Activated CD8-positive, alpha-beta memory T cell treated with anti-CD3 and anti-CD28 coated beads for 36 hours (primary cell): ENCODE measurements around the gene NINJ2. TPM values are rescaled to one million over a fixed set of nuclear protein-coding genes. Genes with fewer than 3 reads are reported as not detected.

ENCODE experiments used
- CTCF ChIA-PET: fragments of 350-600 bp; sonication (Branson Sonifier 250); formaldehyde crosslinking; loops from one replicate; lab custom pipeline; 2021; ENCODE audit warnings: antibody characterized with exemption; lab: Charles Lee
- POLR2A ChIA-PET: fragments of 350-600 bp; sonication (Branson Sonifier 250); formaldehyde crosslinking; loops from one replicate; lab custom pipeline; 2021; ENCODE audit warnings: antibody characterized with exemption; lab: Charles Lee
- total RNA-seq, 2 experiments: library from RNA; stranded (reverse); gene quantifications; one replicate each; pipeline ENCODE4 v1.2.3, GENCODE V29; 2021

Gene NINJ2
- total RNA-seq, 2 experiments from 2014 or later, result 2.1 to 2.3 TPM

GRCh38 chr12:583251-583869 is 79.9 kb downstream of the NINJ2 start:
- POLR2A ChIA-PET, result no interaction called here

GRCh38 chr12:581746-582145 is 81.5 kb downstream of the NINJ2 start:
- CTCF ChIA-PET, result interaction anchor here (0.6 to 1.5 kb wide), 2 partner anchors 35 to 232 kb away, joined by 3 read pairs; no protein-coding TSS in a partner anchor
- POLR2A ChIA-PET, result no interaction called here

More at GRCh38 chr12:583251-583869, 79.9 kb downstream of the NINJ2 start:
- CTCF ChIA-PET, result no interaction called here

GRCh38 chr12:581321-581720 is 81.9 kb downstream of the NINJ2 start:
- ChIA-PET CTCF (interaction anchor here (0.6 to 1.5 kb wide), 2 partner anchors 34 to 233 kb away, joined by 3 read pairs; no protein-coding TSS in a partner anchor), POLR2A (no interaction called here)

DNA sequence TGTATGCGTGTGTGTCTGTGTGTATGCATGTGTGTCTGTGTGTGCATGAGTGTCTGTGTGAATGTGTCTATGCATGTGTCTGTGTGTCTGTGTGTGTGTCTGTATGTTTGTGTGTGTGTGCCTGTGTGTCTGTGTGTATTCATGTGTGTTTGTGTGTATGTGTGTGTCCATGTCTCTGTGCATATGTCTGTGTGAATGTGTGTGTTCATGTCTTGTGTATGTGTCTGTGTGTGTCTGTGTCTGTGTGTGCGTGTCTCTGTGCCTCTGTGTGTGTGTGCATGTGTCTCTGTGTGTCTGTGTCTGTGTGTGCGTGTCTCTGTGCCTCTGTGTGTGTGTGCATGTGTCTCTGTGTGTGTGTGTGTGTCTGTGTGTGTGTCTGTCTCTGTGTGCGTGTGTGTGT is 82.4 kb downstream of the NINJ2 start:
- ChIA-PET CTCF (interaction anchor here (1.5 kb wide), 1 partner anchor 34 kb away, joined by 3 read pairs; no protein-coding TSS in a partner anchor), POLR2A (no interaction called here)

- POLR2A ChIA-PET, result interaction anchor here (1.2 kb wide), 1 partner anchor 235 kb away, joined by 3 read pairs; no protein-coding TSS in a partner anchor
- CTCF ChIA-PET, result interaction anchor here (0.8 to 1.0 kb wide), 2 partner anchors 127 to 172 kb away, joined by 3 read pairs; no protein-coding TSS in a partner anchor
These were observed 83.7 kb downstream of the NINJ2 start for GRCh38 chr12:579420-580110.

- ChIA-PET POLR2A (interaction anchor here (1.2 kb wide), 1 partner anchor 236 kb away, joined by 3 read pairs; no protein-coding TSS in a partner anchor), CTCF (interaction anchor here (1.0 to 1.1 kb wide), 2 partner anchors 9 to 172 kb away, joined by 3 read pairs; no protein-coding TSS in a partner anchor)
These were observed 84.4 kb downstream of the NINJ2 start for GRCh38 chr12:578748-579419.

GRCh38 chr12:577994-578747 is 85.1 kb downstream of the NINJ2 start:
- POLR2A ChIA-PET, result interaction anchor here (1.2 kb wide), 1 partner anchor 236 kb away, joined by 3 read pairs; no protein-coding TSS in a partner anchor

GRCh38 chr12:576615-577110 is 86.6 kb downstream of the NINJ2 start:
- CTCF ChIA-PET, result interaction anchor here (0.7 to 3.0 kb wide), 21 partner anchors 10 to 373 kb away, joined by 3 to 33 read pairs (median 5); partner anchors contain the start of genes RAD52 and WNK1

More at GRCh38 chr12:577994-578747, 85.1 kb downstream of the NINJ2 start:
- CTCF ChIA-PET, result interaction anchor here (1.0 to 2.7 kb wide), 3 partner anchors 8 to 236 kb away, joined by 3 to 12 read pairs (median 3); no protein-coding TSS in a partner anchor

GRCh38 chr12:575948-576614 is 87.2 kb downstream of the NINJ2 start:
- POLR2A ChIA-PET, result interaction anchor here (0.7 to 1.6 kb wide), 3 partner anchors 34 to 177 kb away, joined by 3 to 6 read pairs (median 5); no protein-coding TSS in a partner anchor
- CTCF ChIA-PET, result interaction anchor here (0.6 to 3.0 kb wide), 26 partner anchors 10 to 373 kb away, joined by 3 to 33 read pairs (median 5); partner anchors contain the start of genes RAD52 and WNK1

More at GRCh38 chr12:576615-577110, 86.6 kb downstream of the NINJ2 start:
- POLR2A ChIA-PET, result interaction anchor here (1.1 to 1.6 kb wide), 2 partner anchors 175 to 176 kb away, joined by 5 to 6 read pairs; no protein-coding TSS in a partner anchor

GRCh38 chr12:575129-575502 is 88.1 kb downstream of the NINJ2 start:
- CTCF ChIA-PET, result interaction anchor here (0.7 to 3.0 kb wide), 10 partner anchors 9 to 374 kb away, joined by 3 to 33 read pairs (median 6); partner anchors contain the start of genes RAD52 and WNK1
- POLR2A ChIA-PET, result no interaction called here

- ChIA-PET POLR2A (no interaction called here), CTCF (interaction anchor here (0.7 to 3.0 kb wide), 5 partner anchors 36 to 246 kb away, joined by 3 to 33 read pairs (median 3); partner anchors contain the start of gene WNK1)
These were observed 88.6 kb downstream of the NINJ2 start for GRCh38 chr12:574475-575128.

DNA sequence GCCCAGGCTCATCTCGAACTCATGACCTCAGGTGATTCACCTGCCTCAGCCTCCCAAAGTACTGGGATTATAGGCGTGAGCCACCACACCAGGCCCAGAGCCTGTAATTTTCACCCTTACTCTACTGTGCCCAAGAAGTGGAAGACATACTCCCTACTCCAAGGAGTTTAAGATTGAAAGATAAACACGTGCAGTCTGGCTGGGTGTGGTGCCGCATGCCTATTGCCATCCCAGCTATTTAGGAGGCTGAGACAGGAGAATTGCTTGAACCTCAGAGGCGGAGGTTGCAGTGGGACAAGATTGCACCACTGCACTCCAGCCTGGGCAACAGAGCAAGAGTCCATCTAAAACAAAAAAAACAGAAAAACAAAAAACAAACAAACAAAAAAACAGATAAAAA is 90.0 kb downstream of the NINJ2 start:
- CTCF ChIA-PET, result interaction anchor here (0.7 to 4.2 kb wide), 3 partner anchors 19 to 178 kb away, joined by 3 to 23 read pairs (median 4); partner anchors contain the start of gene WNK1
- POLR2A ChIA-PET, result no interaction called here

DNA sequence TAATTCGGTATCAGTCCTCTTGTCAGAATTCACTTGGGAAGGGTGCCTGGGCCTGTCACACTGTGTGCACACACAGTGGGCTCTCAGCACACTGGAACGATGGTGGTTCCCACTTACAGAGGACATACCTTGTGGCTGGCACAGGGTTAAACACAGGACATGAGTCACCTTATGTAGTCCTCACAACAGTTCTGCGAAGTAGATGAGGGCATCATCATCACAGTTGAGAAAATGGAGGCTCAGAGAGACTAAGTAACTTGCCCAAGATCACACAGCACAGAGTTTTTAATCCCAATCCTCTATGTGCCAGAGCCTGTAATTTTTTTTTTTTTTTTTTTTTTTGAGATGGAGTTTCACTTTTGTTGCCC is 90.7 kb downstream of the NINJ2 start:
- POLR2A ChIA-PET, result no interaction called here
- CTCF ChIA-PET, result interaction anchor here (0.7 to 4.2 kb wide), 5 partner anchors 19 to 242 kb away, joined by 3 to 23 read pairs (median 4); partner anchors contain the start of gene WNK1

- ChIA-PET CTCF (interaction anchor here (1.2 to 4.2 kb wide), 3 partner anchors 180 to 242 kb away, joined by 3 to 23 read pairs (median 6); partner anchors contain the start of gene WNK1), POLR2A (no interaction called here)
These were observed 91.3 kb downstream of the NINJ2 start for GRCh38 chr12:571795-572531.

- ChIA-PET POLR2A (no interaction called here), CTCF (interaction anchor here (0.9 to 4.2 kb wide), 7 partner anchors 48 to 308 kb away, joined by 3 to 23 read pairs (median 4); partner anchors contain the start of gene WNK1)
These were observed 92.1 kb downstream of the NINJ2 start for GRCh38 chr12:570921-571794.
